Skin epidermis (tissue), 12 donors: ENCODE data around the gene PRDM16.

Source experiments
- H3K27ac ChIP-seq, 21 experiments: fragments of 200-600 bp; sonication (generic) in 11 of 21; one replicate each; pipeline ENCODE4 v1.5.0; 2020; ENCODE audit warnings: mild to moderate bottlenecking in 3 of 21, inconsistent platforms in 2 of 21, moderate library complexity in 2 of 21
- H3K4me3 ChIP-seq, 7 experiments: fragments of 200-600 bp; sonication (generic) in 2 of 7; one replicate each; pipeline ENCODE4 v1.5.0; 2020; ENCODE audit warnings: inconsistent platforms in 2 of 7, mild to moderate bottlenecking in 2 of 7, moderate library complexity in 1 of 7

Gene PRDM16

GRCh38 chr1:3065797-3066196, 3.2 kb upstream of the PRDM16 start:
- H3K27ac ChIP-seq: no peak overlapping the region

GRCh38 chr1:3066250-3066711, 2.7 kb upstream of the PRDM16 start:
- H3K4me3 ChIP-seq: no peak overlapping the region
- no peak overlapping the region for H3K27ac ChIP-seq

More at GRCh38 chr1:3065797-3066196, 3.2 kb upstream of the PRDM16 start:
- H3K4me3 ChIP-seq: no peak overlapping the region

- Histone ChIP-seq H3K4me3 (no peak overlapping the region), H3K27ac (no peak overlapping the region)
Measured at GRCh38 chr1:3066826-3067225, 2.2 kb upstream of the PRDM16 start.

GRCh38 chr1:3067301-3067670, 1.7 kb upstream of the PRDM16 start:
- Histone ChIP-seq H3K4me3 (no peak overlapping the region), H3K27ac (no peak overlapping the region)

- Histone ChIP-seq H3K4me3 (peak overlapping the region in 4 of 7 experiments; percentile 11 to 29 (median 21)), H3K27ac (peak overlapping the region in 1 of 21 experiments; percentile 10)
Measured at GRCh38 chr1:3067671-3068563, 1.1 kb upstream of the PRDM16 start.

- Histone ChIP-seq H3K27ac (peak overlapping the region in 6 of 21 experiments; percentile 20 to 82 (median 54)), H3K4me3 (peak overlapping the region; percentile 39 to 62 (median 48))
Measured at GRCh38 chr1:3069491-3070308, 697 bp downstream of the PRDM16 start.

GRCh38 chr1:3070309-3070643, 1.3 kb downstream of the PRDM16 start:
- Histone ChIP-seq H3K27ac (peak overlapping the region in 2 of 21 experiments; percentile 2 to 14), H3K4me3 (peak overlapping the region; percentile 5 to 62 (median 46))

- Histone ChIP-seq H3K27ac (peak overlapping the region in 2 of 21 experiments; percentile 2 to 14), H3K4me3 (peak overlapping the region; percentile 5 to 62 (median 18))
Measured at GRCh38 chr1:3070644-3071564, 1.9 kb downstream of the PRDM16 start.

- H3K27ac ChIP-seq: no peak overlapping the region
- H3K4me3 ChIP-seq: no peak overlapping the region
Measured at GRCh38 chr1:3071565-3072390, 2.8 kb downstream of the PRDM16 start.

- Histone ChIP-seq H3K4me3 (no peak overlapping the region), H3K27ac (no peak overlapping the region)
Measured at GRCh38 chr1:3072391-3073185, 3.6 kb downstream of the PRDM16 start.

GRCh38 chr1:3073186-3073488, 4.1 kb downstream of the PRDM16 start:
- H3K27ac ChIP-seq: no peak overlapping the region
- H3K4me3 ChIP-seq: no peak overlapping the region

GRCh38 chr1:3073489-3074296, 4.7 kb downstream of the PRDM16 start:
- no peak overlapping the region for H3K4me3 ChIP-seq
- H3K27ac ChIP-seq: no peak overlapping the region

GRCh38 chr1:3074297-3074741, 5.3 kb downstream of the PRDM16 start:
- Histone ChIP-seq H3K4me3 (no peak overlapping the region), H3K27ac (no peak overlapping the region)

- H3K27ac ChIP-seq: no peak overlapping the region
- H3K4me3 ChIP-seq: no peak overlapping the region
Measured at GRCh38 chr1:3074800-3075199, 5.8 kb downstream of the PRDM16 start.

GRCh38 chr1:3075666-3076362, 6.8 kb downstream of the PRDM16 start:
- Histone ChIP-seq H3K4me3 (no peak overlapping the region), H3K27ac (no peak overlapping the region)

GRCh38 chr1:3076363-3076740, 7.3 kb downstream of the PRDM16 start:
- Histone ChIP-seq H3K4me3 (no peak overlapping the region), H3K27ac (no peak overlapping the region)

GRCh38 chr1:3077081-3077480, 8.1 kb downstream of the PRDM16 start:
- Histone ChIP-seq H3K27ac (no peak overlapping the region), H3K4me3 (no peak overlapping the region)
